Activated CD8-positive, alpha-beta T cell treated with anti-CD3 and anti-CD28 coated beads, Interleukin-2, amount 10 ng/mL, durations not matched to agents 7 days and 5 days (primary cell): ENCODE measurements around the gene RB1. TPM values are rescaled to one million over a fixed set of nuclear protein-coding genes. Genes with fewer than 3 reads are reported as not detected.
"Not testable (repeated sequence)": the region's sequence is repeated elsewhere in the genome, so short reads cannot be mapped to it uniquely, and the experiment has no call there.

Experiments
- ATAC-seq: fragments of 150-1000 bp; cut with Tn5 transposase; one replicate; pipeline ENCODE4 v1.10.0; 2021; ENCODE audit warnings: moderate library complexity
- CTCF ChIA-PET: fragments of 350-600 bp; sonication (Branson Sonifier 250); formaldehyde crosslinking; loops from one replicate; lab custom pipeline; 2021; ENCODE audit warnings: antibody characterized with exemption; lab: Charles Lee
- POLR2A ChIA-PET: fragments of 350-600 bp; sonication (Branson Sonifier 250); formaldehyde crosslinking; loops from one replicate; lab custom pipeline; 2021; ENCODE audit warnings: antibody characterized with exemption; lab: Charles Lee
- DNase-seq: peaks from one replicate; pipeline ENCODE4 v3.0.0-alpha.2; 2020
- H3K27ac Mint-ChIP-seq: one replicate; pipeline ENCODE4 v1.8.0; 2021; ENCODE audit warnings: mild to moderate bottlenecking, mixed read lengths
- H3K27me3 Mint-ChIP-seq: one replicate; pipeline ENCODE4 v1.8.0; 2021; ENCODE audit warnings: low read depth, mixed read lengths
- H3K36me3 Mint-ChIP-seq: one replicate; pipeline ENCODE4 v1.8.0; 2021; ENCODE audit warnings: low read depth, mixed read lengths
- H3K4me1 Mint-ChIP-seq: one replicate; pipeline ENCODE4 v1.8.0; 2021; ENCODE audit warnings: low read depth, mixed read lengths
- H3K4me3 Mint-ChIP-seq: one replicate; pipeline ENCODE4 v1.8.0; 2021; ENCODE audit warnings: mild to moderate bottlenecking, mixed read lengths
- H3K9me3 Mint-ChIP-seq: one replicate; pipeline ENCODE4 v1.8.0; 2022; ENCODE audit warnings: mixed read lengths; ENCODE audit not compliant: insufficient read depth
- total RNA-seq, 2 experiments: library from RNA; stranded (reverse); gene quantifications; one replicate each; pipeline ENCODE4 v1.2.3, GENCODE V29; 2021

The RB1 gene
- total RNA-seq, 2 experiments from 2014 or later = 61.7 to 64.6 TPM

- POLR2A ChIA-PET, CTCF ChIA-PET, ATAC-seq, H3K27ac Mint-ChIP-seq, DNase-seq, H3K4me3 Mint-ChIP-seq, H3K27me3 Mint-ChIP-seq: not testable (repeated sequence)
- H3K9me3 Mint-ChIP-seq = peaks cover 32% of the 10 kb centered on the region
- peaks cover 58% of the 10 kb centered on the region for H3K4me1 Mint-ChIP-seq
- peaks cover 80% of the 10 kb centered on the region for H3K36me3 Mint-ChIP-seq
Measured at GRCh38 chr13:48451196-48451595, 147.6 kb downstream of the RB1 start.

- DNase-seq = no peak
- ChIA-PET POLR2A (no interaction called here), CTCF (no interaction called here)
- Mint-ChIP-seq H3K9me3 (peaks cover 15% of the 10 kb centered on the region), H3K27me3 (no peaks in the 10 kb centered on the region), H3K36me3 (peaks cover 81% of the 10 kb centered on the region), H3K27ac (no peak overlapping the region), H3K4me3 (no peak overlapping the region), H3K4me1 (peaks cover 19% of the 10 kb centered on the region)
- no peak for ATAC-seq
Measured at GRCh38 chr13:48456546-48456945, 153.0 kb downstream of the RB1 start.

GRCh38 chr13:48457578-48458242 is 154.2 kb downstream of the RB1 start:
- DNase-seq (no peak), ATAC-seq (no peak)
- ChIA-PET CTCF (no interaction called here), POLR2A (interaction anchor here (0.7 kb wide), 1 partner anchor 78 kb away, joined by 3 read pairs; no protein-coding TSS in a partner anchor)
- Mint-ChIP-seq H3K4me3 (no peak overlapping the region), H3K9me3 (peaks cover 4% of the 10 kb centered on the region), H3K36me3 (peaks cover 77% of the 10 kb centered on the region), H3K27ac (no peak overlapping the region), H3K27me3 (no peaks in the 10 kb centered on the region), H3K4me1 (peaks cover 10% of the 10 kb centered on the region)

DNA sequence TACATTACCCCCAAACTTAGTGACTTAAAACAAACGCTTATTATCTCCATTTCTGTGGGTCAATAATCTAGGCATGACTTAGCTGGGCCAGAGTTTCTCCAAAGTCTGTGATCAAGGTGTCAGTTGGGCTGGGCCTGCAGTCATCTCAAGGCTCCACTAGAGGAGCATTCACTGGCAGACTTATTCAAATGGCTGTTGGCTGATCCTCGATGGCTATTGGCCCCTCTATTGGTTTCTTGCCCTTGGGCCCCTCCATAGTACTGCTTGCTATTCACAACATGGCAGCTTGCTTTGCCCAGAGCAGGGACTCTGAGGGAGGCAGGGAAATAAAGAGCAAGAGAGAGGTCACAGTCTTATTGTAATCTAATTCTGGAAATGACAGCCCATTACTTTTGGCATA is 171.7 kb downstream of the RB1 start:
- ATAC-seq = no peak
- H3K27ac Mint-ChIP-seq = no peak overlapping the region
- H3K4me1 Mint-ChIP-seq = peaks cover 7% of the 10 kb centered on the region
- no peak for DNase-seq
- ChIA-PET CTCF (interaction anchor here (1.4 kb wide), 1 partner anchor 14 kb away, joined by 3 read pairs; no protein-coding TSS in a partner anchor), POLR2A (interaction anchor here (1.3 kb wide), 1 partner anchor 17 kb away, joined by 3 read pairs; no protein-coding TSS in a partner anchor)
- no peaks in the 10 kb centered on the region for H3K9me3 Mint-ChIP-seq
- no peaks in the 10 kb centered on the region for H3K27me3 Mint-ChIP-seq
- H3K4me3 Mint-ChIP-seq = no peak overlapping the region
- H3K36me3 Mint-ChIP-seq = peaks cover 70% of the 10 kb centered on the region

- CTCF ChIA-PET = no interaction called here
- Mint-ChIP-seq H3K36me3 (peaks cover 76% of the 10 kb centered on the region), H3K27ac (no peak overlapping the region), H3K27me3 (no peaks in the 10 kb centered on the region), H3K4me1 (peaks cover 7% of the 10 kb centered on the region), H3K4me3 (no peak overlapping the region), H3K9me3 (no peaks in the 10 kb centered on the region)
- DNase-seq (no peak), ATAC-seq (no peak)
- POLR2A ChIA-PET = no interaction called here
Measured at GRCh38 chr13:48476215-48476614, 172.7 kb downstream of the RB1 start.

- Mint-ChIP-seq H3K27ac (no peak overlapping the region), H3K27me3 (no peaks in the 10 kb centered on the region), H3K4me1 (peaks cover 7% of the 10 kb centered on the region), H3K9me3 (no peaks in the 10 kb centered on the region), H3K36me3 (peaks cover 77% of the 10 kb centered on the region), H3K4me3 (no peak overlapping the region)
- no peak for ATAC-seq
- no peak for DNase-seq
- CTCF ChIA-PET = interaction anchor here (0.9 kb wide), 1 partner anchor 350 kb away, joined by 3 read pairs; no protein-coding TSS in a partner anchor
- POLR2A ChIA-PET = no interaction called here
Measured at GRCh38 chr13:48476686-48477085, 173.1 kb downstream of the RB1 start.

DNA sequence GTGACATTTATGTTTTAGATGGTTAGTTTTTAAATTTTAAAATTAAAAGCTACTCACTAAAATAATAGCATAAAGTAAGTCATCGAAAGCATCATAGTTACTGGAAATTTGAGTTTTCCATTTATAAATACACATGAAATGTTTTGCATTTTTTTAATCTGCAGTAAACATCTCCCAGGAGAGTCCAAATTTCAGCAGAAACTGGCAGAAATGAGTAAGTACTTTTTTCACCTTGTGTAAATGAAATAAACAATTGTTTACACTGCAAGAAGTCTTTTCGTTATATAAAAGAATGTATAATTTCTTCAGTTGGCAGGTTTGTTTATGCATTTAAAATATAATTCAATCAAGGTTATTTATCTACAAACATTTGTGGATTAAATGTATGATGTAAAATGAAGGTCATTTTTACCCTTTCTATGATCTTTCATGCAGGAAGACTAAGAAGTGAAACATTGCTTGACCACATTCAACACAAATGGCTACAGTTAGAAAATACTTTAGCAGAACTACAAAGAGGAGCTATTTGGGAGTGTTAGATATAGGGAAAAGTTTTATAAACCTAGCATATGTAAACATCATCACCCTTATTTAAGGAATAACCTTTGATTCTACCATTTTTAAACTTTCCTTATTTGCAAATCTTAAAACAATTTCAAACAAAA is 173.8 kb downstream of the RB1 start:
- no peak for DNase-seq
- peaks cover 7% of the 10 kb centered on the region for H3K4me1 Mint-ChIP-seq
- POLR2A ChIA-PET = no interaction called here
- H3K9me3 Mint-ChIP-seq = no peaks in the 10 kb centered on the region
- CTCF ChIA-PET = interaction anchor here (0.9 kb wide), 1 partner anchor 350 kb away, joined by 3 read pairs; no protein-coding TSS in a partner anchor
- H3K27ac Mint-ChIP-seq = no peak overlapping the region
- no peak for ATAC-seq
- no peaks in the 10 kb centered on the region for H3K27me3 Mint-ChIP-seq
- H3K4me3 Mint-ChIP-seq = no peak overlapping the region
- H3K36me3 Mint-ChIP-seq = peaks cover 75% of the 10 kb centered on the region

DNA sequence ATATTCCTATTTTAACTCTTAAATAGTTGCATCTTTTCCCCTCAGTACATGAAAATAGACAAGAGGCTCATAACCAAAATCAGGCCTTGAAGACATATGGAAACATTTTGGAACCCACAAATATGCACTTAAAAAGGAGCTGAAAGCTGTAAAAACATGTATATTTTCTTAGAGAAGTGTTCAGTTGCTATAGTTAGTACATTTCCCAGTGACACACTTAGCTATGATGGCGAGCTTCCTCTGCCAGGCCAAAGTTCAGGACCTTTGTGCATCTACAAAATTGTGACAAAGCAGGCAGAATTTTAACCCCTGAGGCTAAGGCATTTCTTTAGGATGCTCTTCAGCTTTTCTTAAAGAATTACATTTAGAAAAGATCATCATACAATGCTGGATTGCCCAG is 174.8 kb downstream of the RB1 start:
- ChIA-PET CTCF (interaction anchor here (1.3 kb wide), 1 partner anchor 102 kb away, joined by 3 read pairs; no protein-coding TSS in a partner anchor), POLR2A (no interaction called here)

DNA sequence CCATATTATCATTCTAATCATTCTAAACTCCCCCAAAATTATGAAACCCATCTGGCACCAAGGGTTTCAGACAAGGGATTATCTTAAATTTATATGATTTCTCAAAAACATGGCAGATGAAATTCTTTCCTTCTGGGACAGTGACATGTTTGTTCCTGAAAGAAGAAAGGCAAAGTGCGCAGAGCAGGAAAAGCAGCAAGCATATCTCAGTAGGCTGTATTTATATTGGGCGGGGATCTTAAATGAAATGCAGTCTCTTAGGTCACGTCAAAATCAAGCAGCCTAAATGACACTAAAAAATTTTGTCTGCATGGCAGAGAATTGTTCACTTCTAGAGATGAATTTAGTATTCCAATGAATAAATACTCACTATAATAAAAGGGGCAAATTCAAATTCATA is 180.0 kb downstream of the RB1 start:
- ChIA-PET POLR2A (no interaction called here), CTCF (no interaction called here)
- no peak for ATAC-seq
- peaks cover 69% of the 10 kb centered on the region for H3K36me3 Mint-ChIP-seq
- H3K4me3 Mint-ChIP-seq = no peak overlapping the region
- no peak for DNase-seq
- no peak overlapping the region for H3K27ac Mint-ChIP-seq
- no peaks in the 10 kb centered on the region for H3K27me3 Mint-ChIP-seq
- peaks cover 8% of the 10 kb centered on the region for H3K9me3 Mint-ChIP-seq
- peaks cover 36% of the 10 kb centered on the region for H3K4me1 Mint-ChIP-seq

More for the DNA sequence above, 174.8 kb downstream of the RB1 start:
- Mint-ChIP-seq H3K4me3 (no peak overlapping the region), H3K27me3 (no peaks in the 10 kb centered on the region), H3K27ac (no peak overlapping the region), H3K9me3 (no peaks in the 10 kb centered on the region), H3K36me3 (peaks cover 80% of the 10 kb centered on the region), H3K4me1 (peaks cover 10% of the 10 kb centered on the region)
- DNase-seq (no peak), ATAC-seq (no peak)

GRCh38 chr13:48485432-48485831 is 181.9 kb downstream of the RB1 start:
- Mint-ChIP-seq H3K4me3 (no peak overlapping the region), H3K27ac (no peak overlapping the region), H3K27me3 (no peaks in the 10 kb centered on the region), H3K9me3 (peaks cover 8% of the 10 kb centered on the region), H3K36me3 (peaks cover 54% of the 10 kb centered on the region), H3K4me1 (peaks cover 52% of the 10 kb centered on the region)
- DNase-seq = no peak
- ChIA-PET CTCF (no interaction called here), POLR2A (no interaction called here)
- no peak for ATAC-seq

GRCh38 chr13:48486362-48486761 is 182.8 kb downstream of the RB1 start:
- peaks cover 46% of the 10 kb centered on the region for H3K36me3 Mint-ChIP-seq

GRCh38 chr13:48486836-48487235 is 183.3 kb downstream of the RB1 start:
- Mint-ChIP-seq H3K27me3 (no peaks in the 10 kb centered on the region), H3K4me1 (peaks cover 58% of the 10 kb centered on the region), H3K27ac (peak overlapping the region; percentile 56), H3K36me3 (peaks cover 44% of the 10 kb centered on the region), H3K4me3 (peak overlapping the region; percentile 24), H3K9me3 (peaks cover 8% of the 10 kb centered on the region)
- DNase-seq (no peak), ATAC-seq (no peak)
- POLR2A ChIA-PET = no interaction called here
- CTCF ChIA-PET = no interaction called here

More at GRCh38 chr13:48486362-48486761, 182.8 kb downstream of the RB1 start:
- DNase-seq (no peak), ATAC-seq (no peak)
- Mint-ChIP-seq H3K9me3 (peaks cover 8% of the 10 kb centered on the region), H3K27me3 (no peaks in the 10 kb centered on the region), H3K27ac (peak overlapping the region; percentile 23), H3K4me3 (peak overlapping the region; percentile 6), H3K4me1 (peaks cover 58% of the 10 kb centered on the region)
- CTCF ChIA-PET = no interaction called here
- POLR2A ChIA-PET = no interaction called here
